NCI-H748 (cell line): Measurements from ENCODE around the gene ZNF140.

ENCODE experiments used
- DNase-seq: peaks from one replicate; lab custom pipeline; 2025; ENCODE audit not compliant: unreplicated experiment; lab: John Stamatoyannopoulos, UW

The ZNF140 gene

GRCh38 chr12:133130038-133130807, 49.5 kb downstream of the ZNF140 start, which contains the start of the genes ZNF10 and ZNF891:
Gene ZNF10, plus strand, starts transcription at chr12:133130627. Its CDS starts 13,866 bp downstream, at chr12:133144493.
Gene ZNF891, minus strand, starts transcription at chr12:133130274. Its CDS starts 8,356 bp downstream, at chr12:133121918.
- DNase-seq, result peak; percentile 96

- peak; percentile 75 for DNase-seq
Measured at GRCh38 chr12:133130808-133131128, 50.0 kb downstream of the ZNF140 start.

GRCh38 chr12:133135747-133136146, 55.0 kb downstream of the ZNF140 start:
- DNase-seq, result no peak

GRCh38 chr12:133145981-133146380, 65.3 kb downstream of the ZNF140 start:
- DNase-seq, result no peak

- DNase-seq, result no peak
Measured at GRCh38 chr12:133156125-133156690, 75.5 kb downstream of the ZNF140 start.
